B cell (primary cell): ENCODE data around the gene ATR. TPM values are rescaled to one million over a fixed set of nuclear protein-coding genes. Genes with fewer than 3 reads are reported as not detected.
A peak's percentile ranks its signal among the peaks of the same experiment; 100 is the strongest.
"Not testable (repeated sequence)": the region's sequence is repeated elsewhere in the genome, so short reads cannot be mapped to it uniquely, and the experiment has no call there.

Source experiments
- ATAC-seq: fragments of 200-7000 bp; cut with Tn5 transposase; one replicate; pipeline ENCODE4 v1.10.0; 2021; ENCODE audit warnings: low read depth, mild to moderate bottlenecking, moderate number of reproducible peaks, moderate library complexity
- CTCF ChIA-PET: fragments of 350-600 bp; sonication (Branson Sonifier 250); formaldehyde crosslinking; loops from one replicate; lab custom pipeline; 2021; ENCODE audit warnings: antibody characterized with exemption, inconsistent platforms; lab: Charles Lee
- POLR2A ChIA-PET: fragments of 350-600 bp; sonication (Branson Sonifier 250); formaldehyde crosslinking; loops from one replicate; lab custom pipeline; 2021; ENCODE audit warnings: antibody characterized with exemption; lab: Charles Lee
- DNase-seq: peaks from one replicate; pipeline ENCODE4 v3.0.0; 2013
- H2AFZ ChIP-seq: 2 replicates; pipeline ENCODE4 v1.6.1; 2012; ENCODE audit warnings: mild to moderate bottlenecking, low read depth, low read length; ENCODE audit not compliant: insufficient read depth, poor library complexity, severe bottlenecking
- H3K27ac ChIP-seq, 2 donors: 1 replicate in 1 of 2; 2 replicates in 1 of 2; pipeline ENCODE4 v1.5.1; 2012 to 2013; ENCODE audit warnings: low read length in 2 of 2, mild to moderate bottlenecking in 2 of 2, moderate library complexity in 1 of 2
- H3K27me3 ChIP-seq, 4 experiments: fragments of 200-600 bp in 1 of 4; sonication (generic) in 1 of 4; replicated peaks in 1 of 4; 1 replicate in 2 of 4; 2 replicates in 2 of 4; pipeline versions ENCODE4 v1.6.1 to v1.7.0; 2013 to 2016; ENCODE audit warnings: low read length in 3 of 4, mild to moderate bottlenecking in 2 of 4, mixed read lengths in 1 of 4, moderate library complexity in 1 of 4; ENCODE audit not compliant: insufficient read depth in 4 of 4, control insufficient read depth in 3 of 4; ENCODE audit errors: control extremely low read depth in 1 of 4
- H3K36me3 ChIP-seq, 2 experiments: replicated peaks in 1 of 2; 1 replicate in 1 of 2; 2 replicates in 1 of 2; pipeline versions ENCODE4 v1.6.1 to v1.7.1; 2013; ENCODE audit warnings: low read length in 1 of 2; ENCODE audit not compliant: insufficient read depth in 2 of 2, control insufficient read depth in 1 of 2; ENCODE audit errors: control extremely low read depth in 1 of 2, extremely low read depth in 1 of 2
- H3K4me1 ChIP-seq, 2 donors: fragments of 200-600 bp in 1 of 2; sonication (generic) in 1 of 2; 1 replicate in 1 of 2; 2 replicates in 1 of 2; pipeline versions ENCODE4 v1.5.1 to v1.6.1; 2013 to 2017; ENCODE audit warnings: low read length in 2 of 2; ENCODE audit not compliant: control insufficient read depth in 2 of 2, insufficient read depth in 2 of 2
- H3K4me2 ChIP-seq: replicated peaks from 2 replicates; pipeline ENCODE3; 2012; ENCODE audit warnings: mild to moderate bottlenecking, low read depth, low read length; ENCODE audit not compliant: poor library complexity, severe bottlenecking
- H3K4me3 ChIP-seq, 5 experiments: fragments of 200-600 bp in 1 of 5; sonication (generic) in 1 of 5; 1 replicate in 3 of 5; 2 replicates in 2 of 5; pipeline versions ENCODE4 v1.5.1 to v1.7.0; 2011 to 2016; ENCODE audit warnings: low read length in 4 of 5, mild to moderate bottlenecking in 4 of 5, low read depth in 2 of 5, control low read depth in 1 of 5, moderate library complexity in 1 of 5; ENCODE audit not compliant: insufficient read depth in 1 of 5; ENCODE audit errors: control extremely low read depth in 1 of 5, extremely low read depth in 1 of 5
- H3K79me2 ChIP-seq: fragments of 200-600 bp; sonication (generic); one replicate; pipeline ENCODE4 v1.6.0; 2016; ENCODE audit warnings: low read length; ENCODE audit not compliant: control insufficient read depth, insufficient read depth
- H3K9ac ChIP-seq: fragments of 200-600 bp; sonication (generic); 2 replicates; pipeline ENCODE4 v1.6.1; 2017; ENCODE audit warnings: mild to moderate bottlenecking, low read length, moderate library complexity
- H3K9me3 ChIP-seq, 3 donors: one replicate each; pipeline versions ENCODE4 v1.6.1 to v1.7.1; 2013; ENCODE audit warnings: low read length in 2 of 3; ENCODE audit not compliant: control insufficient read depth in 2 of 3, insufficient read depth in 1 of 3; ENCODE audit errors: control extremely low read depth in 1 of 3
- H4K20me1 ChIP-seq: 2 replicates; pipeline ENCODE4 v1.6.0; 2012; ENCODE audit warnings: mild to moderate bottlenecking, low read length; ENCODE audit not compliant: insufficient read depth, control insufficient read depth, poor library complexity, severe bottlenecking
- H3K27ac Mint-ChIP-seq: one replicate; pipeline ENCODE4 v1.8.0; 2021; ENCODE audit warnings: mixed read lengths
- H3K27me3 Mint-ChIP-seq: one replicate; pipeline ENCODE4 v1.8.0; 2021; ENCODE audit warnings: mixed read lengths
- H3K4me1 Mint-ChIP-seq: one replicate; pipeline ENCODE4 v1.8.0; 2021; ENCODE audit warnings: mixed read lengths
- H3K4me3 Mint-ChIP-seq: one replicate; pipeline ENCODE4 v1.8.0; 2021; ENCODE audit warnings: mixed read lengths
- H3K9me3 Mint-ChIP-seq: one replicate; pipeline ENCODE4 v1.8.0; 2022; ENCODE audit warnings: mixed read lengths; ENCODE audit not compliant: insufficient read depth
- EZH2 ChIP-seq: IDR thresholded peaks from 2 replicates; pipeline ENCODE4 v1.6.1; 2012; ENCODE audit warnings: borderline replicate concordance, low read depth, mild to moderate bottlenecking, moderate library complexity, low read length; ENCODE audit not compliant: insufficient read depth, poor library complexity, severe bottlenecking
- WGBS: methylation state at CpG from one replicate; pipeline ENCODE4 v1.1.5; 2013; ENCODE audit warnings: missing lambda C conversion rate; ENCODE audit not compliant: insufficient coverage; 5-methylcytosine and 5-hydroxymethylcytosine counted together
- intact Hi-C: fragments of 100-400 bp; cut with micrococcal nuclease; formaldehyde crosslinking; loops from one replicate; pipeline ENCODE4 v1.10.0; 2022
- polyA plus RNA-seq: library from polyadenylated mRNA; depleted of rRNA; stranded (reverse); fragments of >200 nt; gene quantifications from 2 replicates; pipeline ENCODE4 v1.2.3, GENCODE V29; 2012
- total RNA-seq, 2 donors: library from RNA; stranded (reverse); fragments of 120-200 nt in 1 of 2; gene quantifications; 1 replicate in 1 of 2; 2 replicates in 1 of 2; pipeline versions ENCODE4 v1.2.3 to v1.2.4, GENCODE V29; 2013 to 2022
- TF ChIP-seq, protein P1 (sequence below): fragments of 200-600 bp; IDR thresholded peaks from one replicate; pipeline ENCODE4 v1.8.0; 2022; ENCODE audit warnings: antibody characterized with exemption, mild to moderate bottlenecking

ATR gene
- total and polyA plus RNA-seq, 2 donors (not counting 1 experiment from before 2014, with no cell fraction given) = 17.1 to 46.7 TPM

DNA sequence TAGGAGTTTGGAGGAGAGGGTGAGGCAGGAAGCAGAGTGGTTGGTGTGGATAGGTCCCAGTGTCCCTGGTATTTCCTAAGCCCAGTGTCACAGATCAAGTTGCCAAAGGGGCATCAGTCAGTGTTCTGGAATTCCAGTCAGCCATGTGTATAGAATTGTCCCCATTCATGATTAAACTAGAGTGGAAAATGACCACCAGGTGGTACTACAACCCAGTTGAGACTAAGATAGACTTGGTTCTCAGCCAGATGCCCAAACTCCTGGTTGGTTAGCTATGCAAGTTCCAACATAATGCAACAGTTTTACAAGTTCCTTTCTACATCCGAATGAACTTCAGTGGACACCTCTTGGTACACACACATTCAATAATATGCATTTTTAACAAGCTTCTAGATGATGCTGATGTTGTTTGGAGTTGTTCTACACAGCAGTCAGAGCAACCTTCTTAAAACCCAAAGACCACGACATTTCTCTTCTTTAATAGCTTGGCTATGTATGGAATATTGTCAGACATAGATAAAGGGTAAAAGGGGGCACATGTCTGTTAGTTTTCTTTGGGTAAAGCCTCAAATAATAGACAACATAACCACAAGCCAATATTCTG lies 8.4 kb upstream of the ATR start:
- ATAC-seq (peak; percentile 64), DNase-seq (peak; percentile 53)
- H3K9me3 Mint-ChIP-seq = no peaks in the 10 kb centered on the region
- Histone ChIP-seq H3K9ac (no peak overlapping the region), H3K27ac (no peak overlapping the region), H3K4me1 (no peaks in the 10 kb centered on the region), H3K36me3 (no peaks in the 10 kb centered on the region), H3K27me3 (peaks cover 0 to 6% (median 0%) of the 10 kb centered on the region in 4 experiments), H3K9me3 (no peaks in the 10 kb centered on the region), H3K4me2 (no peak overlapping the region), H3K4me3 (no peak overlapping the region), H2AFZ (no peak overlapping the region), H3K79me2 (no peaks in the 10 kb centered on the region), H4K20me1 (no peaks in the 10 kb centered on the region)
- no peak overlapping the region for H3K27ac Mint-ChIP-seq
- H3K4me1 Mint-ChIP-seq = no peaks in the 10 kb centered on the region
- no CpG with 5 or more reads among the region's 2 CpGs for WGBS
- no peak overlapping the region for H3K4me3 Mint-ChIP-seq
- peaks cover 27% of the 10 kb centered on the region for H3K27me3 Mint-ChIP-seq
- intact Hi-C loops = loop anchor here (1.0 to 10.0 kb wide), 4 partner anchors 400 to 1175 kb away; no protein-coding TSS in a partner anchor
- ChIA-PET CTCF (interaction anchor here (0.8 to 3.0 kb wide), 14 partner anchors 8 to 1177 kb away, joined by 3 to 8 read pairs (median 4); partner anchors contain the start of genes ATR and U2SURP), POLR2A (no interaction called here)
- TF ChIP-seq, protein P1, sequence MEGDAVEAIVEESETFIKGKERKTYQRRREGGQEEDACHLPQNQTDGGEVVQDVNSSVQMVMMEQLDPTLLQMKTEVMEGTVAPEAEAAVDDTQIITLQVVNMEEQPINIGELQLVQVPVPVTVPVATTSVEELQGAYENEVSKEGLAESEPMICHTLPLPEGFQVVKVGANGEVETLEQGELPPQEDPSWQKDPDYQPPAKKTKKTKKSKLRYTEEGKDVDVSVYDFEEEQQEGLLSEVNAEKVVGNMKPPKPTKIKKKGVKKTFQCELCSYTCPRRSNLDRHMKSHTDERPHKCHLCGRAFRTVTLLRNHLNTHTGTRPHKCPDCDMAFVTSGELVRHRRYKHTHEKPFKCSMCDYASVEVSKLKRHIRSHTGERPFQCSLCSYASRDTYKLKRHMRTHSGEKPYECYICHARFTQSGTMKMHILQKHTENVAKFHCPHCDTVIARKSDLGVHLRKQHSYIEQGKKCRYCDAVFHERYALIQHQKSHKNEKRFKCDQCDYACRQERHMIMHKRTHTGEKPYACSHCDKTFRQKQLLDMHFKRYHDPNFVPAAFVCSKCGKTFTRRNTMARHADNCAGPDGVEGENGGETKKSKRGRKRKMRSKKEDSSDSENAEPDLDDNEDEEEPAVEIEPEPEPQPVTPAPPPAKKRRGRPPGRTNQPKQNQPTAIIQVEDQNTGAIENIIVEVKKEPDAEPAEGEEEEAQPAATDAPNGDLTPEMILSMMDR = peak; percentile 57
- TF ChIP-seq EZH2 = no peak

DNA sequence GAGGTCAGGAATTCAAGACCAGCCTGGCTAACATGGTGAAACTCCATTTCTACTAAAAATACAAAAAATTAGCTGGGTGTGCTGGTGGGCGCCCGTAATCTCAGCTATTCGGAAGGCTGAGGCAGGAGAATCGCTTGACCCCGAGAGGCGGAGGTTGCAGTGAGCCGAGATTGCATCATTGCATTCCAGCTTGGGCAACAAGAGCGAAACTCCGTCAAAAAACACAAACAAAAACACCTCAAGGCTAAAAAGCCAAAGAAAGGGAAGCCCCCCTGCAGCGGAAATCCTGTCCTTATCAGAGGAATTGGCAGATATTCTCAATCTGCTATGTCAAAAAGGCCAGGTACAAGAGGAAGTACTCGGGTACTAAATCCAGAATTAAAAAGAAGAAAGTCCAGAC lies 2.5 kb upstream of the ATR start:
- Mint-ChIP-seq H3K4me1 (peaks cover 28% of the 10 kb centered on the region), H3K27me3 (peaks cover 11% of the 10 kb centered on the region)
- intact Hi-C loops = loop anchor here (10.0 kb wide), 1 partner anchor 1094 kb away; no protein-coding TSS in a partner anchor
- H4K20me1 ChIP-seq, H3K27ac Mint-ChIP-seq, ATAC-seq, H3K9me3 ChIP-seq, H3K9me3 Mint-ChIP-seq, H3K4me3 ChIP-seq, H3K4me3 Mint-ChIP-seq, H3K27me3 ChIP-seq, H3K4me2 ChIP-seq, H3K27ac ChIP-seq, H2AFZ ChIP-seq, POLR2A ChIA-PET, DNase-seq, H3K36me3 ChIP-seq, H3K9ac ChIP-seq: not testable (repeated sequence)
- CTCF ChIA-PET = interaction anchor here (1.0 to 1.3 kb wide), 3 partner anchors 13 to 1094 kb away, joined by 3 to 5 read pairs (median 5); no protein-coding TSS in a partner anchor
- Histone ChIP-seq H3K79me2 (peaks cover 25% of the 10 kb centered on the region), H3K4me1 (peaks cover 21 to 23% of the 10 kb centered on the region in 2 donors)
- 95% methylated on average over 7 of the region's 11 CpGs for WGBS
